NCI-H526 treated with DMSO at 0.1 percent for 48 hours (cell line): ENCODE measurements around the gene NDUFAF3.

Experiments
- DNase-seq: peaks from one replicate; lab custom pipeline; 2025; lab: John Stamatoyannopoulos, UW

Gene NDUFAF3, protein sequence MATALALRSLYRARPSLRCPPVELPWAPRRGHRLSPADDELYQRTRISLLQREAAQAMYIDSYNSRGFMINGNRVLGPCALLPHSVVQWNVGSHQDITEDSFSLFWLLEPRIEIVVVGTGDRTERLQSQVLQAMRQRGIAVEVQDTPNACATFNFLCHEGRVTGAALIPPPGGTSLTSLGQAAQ

DNA sequence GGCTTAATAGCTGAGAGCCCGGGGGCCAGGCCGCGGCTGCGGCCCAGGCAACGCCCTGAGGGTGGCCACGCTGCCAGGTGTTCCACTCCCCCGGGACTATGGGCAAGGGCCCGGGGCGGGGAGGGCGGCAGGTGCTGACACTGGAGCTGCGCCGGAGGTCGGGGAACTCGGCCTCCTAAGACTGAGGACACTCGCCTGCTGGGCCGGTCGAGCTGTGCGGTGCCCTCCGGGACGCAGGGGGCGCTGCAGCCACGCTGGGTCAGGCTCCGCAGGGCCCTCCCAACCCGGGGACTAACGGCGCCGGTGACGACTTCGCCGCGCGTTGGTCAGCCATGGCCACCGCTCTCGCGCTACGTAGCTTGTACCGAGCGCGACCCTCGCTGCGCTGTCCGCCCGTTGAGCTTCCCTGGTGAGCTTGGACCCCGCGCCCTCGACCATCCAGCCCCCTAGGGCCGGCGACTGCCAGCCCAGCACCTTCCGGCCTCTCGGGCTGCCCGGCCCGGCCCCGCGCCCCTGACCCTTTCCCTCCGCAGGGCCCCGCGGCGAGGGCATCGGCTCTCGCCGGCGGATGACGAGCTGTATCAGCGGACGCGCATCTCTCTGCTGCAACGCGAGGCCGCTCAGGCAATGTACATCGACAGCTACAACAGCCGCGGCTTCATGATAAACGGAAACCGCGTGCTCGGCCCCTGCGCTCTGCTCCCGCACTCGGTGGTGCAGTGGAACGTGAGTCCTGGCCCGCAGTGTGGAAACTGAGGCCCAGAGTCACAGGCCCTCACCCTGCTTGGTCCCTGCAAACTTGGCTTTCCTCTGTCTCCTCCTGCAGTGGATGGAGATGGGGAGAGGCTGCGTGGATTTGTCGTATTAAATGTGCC is at the start of gene NDUFAF3:
Gene NDUFAF3, plus strand, starts transcription at position 309 of the 875 bp plus-strand sequence. Its CDS starts 24 bp downstream, at position 333.
- DNase-seq, result peak; percentile 97

GRCh38 chr3:48974076-48974864 is 47.7 kb upstream of the NDUFAF3 start:
- no peak for DNase-seq

DNA sequence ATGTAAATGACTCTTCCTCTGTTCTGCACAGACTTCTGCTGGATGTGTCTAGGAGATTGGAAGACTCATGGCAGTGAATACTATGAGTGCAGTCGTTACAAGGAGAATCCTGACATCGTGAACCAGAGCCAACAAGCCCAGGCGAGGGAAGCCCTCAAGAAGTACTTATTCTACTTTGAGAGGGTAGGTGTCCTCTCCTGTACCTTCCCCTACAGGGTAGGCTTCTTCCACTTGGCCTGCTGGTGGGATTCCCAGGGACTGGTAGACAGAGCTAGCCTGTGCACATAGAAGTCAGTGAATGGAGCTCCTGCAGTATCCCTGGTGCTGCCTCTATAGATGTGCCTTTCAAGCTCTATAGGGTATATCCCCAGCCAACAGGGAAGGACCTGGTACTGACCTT is 42.5 kb upstream of the NDUFAF3 start:
- no peak for DNase-seq

DNA sequence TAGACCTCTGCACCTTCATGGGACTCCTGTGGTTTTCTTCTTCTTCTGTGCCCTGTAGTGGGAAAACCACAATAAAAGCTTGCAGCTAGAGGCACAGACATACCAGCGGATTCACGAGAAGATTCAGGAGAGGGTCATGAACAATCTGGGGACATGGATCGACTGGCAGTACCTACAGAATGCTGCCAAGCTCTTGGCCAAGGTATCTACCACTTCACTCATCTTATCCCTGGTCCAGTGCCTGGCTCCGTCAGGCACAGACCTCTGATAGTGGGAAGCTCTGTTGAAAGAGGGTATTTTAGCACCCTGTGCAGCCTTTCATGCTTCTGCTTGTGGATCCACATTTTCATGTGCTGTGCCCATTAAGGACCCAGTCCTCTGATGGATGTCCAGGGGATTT is 41.6 kb upstream of the NDUFAF3 start:
- no peak for DNase-seq

DNA sequence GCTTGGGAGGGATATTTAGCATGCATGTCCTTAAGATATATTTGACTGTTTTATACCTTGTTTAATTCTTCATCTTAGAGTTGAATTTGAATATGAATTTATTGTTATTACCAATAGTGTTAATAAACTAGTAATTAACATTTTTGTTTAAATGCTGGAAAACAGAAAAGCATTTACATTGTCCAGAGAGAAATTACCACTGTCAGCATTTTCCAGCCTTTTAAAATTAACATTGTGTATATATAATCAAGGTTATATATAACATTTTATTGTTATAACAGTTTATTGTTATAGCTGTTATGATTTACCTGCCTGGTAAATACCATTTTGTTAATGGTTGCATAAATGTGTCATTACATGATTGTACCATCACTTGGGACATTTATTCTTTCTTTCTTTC is 39.9 kb upstream of the NDUFAF3 start:
- DNase-seq, result no peak

- DNase-seq, result no peak
These were observed 39.2 kb upstream of the NDUFAF3 start for GRCh38 chr3:48982686-48983085.

DNA sequence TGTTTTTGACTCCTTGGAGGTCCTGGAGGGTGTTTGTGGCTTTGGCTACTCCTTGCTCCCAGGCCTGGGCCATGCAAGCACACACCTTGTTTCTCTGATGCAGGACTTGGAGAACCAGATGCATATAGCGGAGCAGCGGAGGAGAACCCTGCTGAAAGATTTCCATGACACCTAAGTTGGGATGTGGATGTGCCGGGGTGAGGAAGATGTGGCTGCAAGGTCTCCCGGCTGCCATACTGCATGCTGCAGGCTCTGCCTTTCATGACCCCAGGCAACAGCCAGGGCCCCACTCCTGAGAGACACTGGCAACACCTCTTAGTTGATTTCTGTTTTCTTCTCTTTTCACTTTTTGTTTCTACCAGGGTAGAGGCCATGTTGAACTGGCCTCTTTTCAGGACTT is 38.8 kb upstream of the NDUFAF3 start:
- no peak for DNase-seq

GRCh38 chr3:48984663-48985062 is 37.3 kb upstream of the NDUFAF3 start:
- DNase-seq, result no peak

GRCh38 chr3:48985831-48986376 is 36.0 kb upstream of the NDUFAF3 start:
- no peak for DNase-seq

DNA sequence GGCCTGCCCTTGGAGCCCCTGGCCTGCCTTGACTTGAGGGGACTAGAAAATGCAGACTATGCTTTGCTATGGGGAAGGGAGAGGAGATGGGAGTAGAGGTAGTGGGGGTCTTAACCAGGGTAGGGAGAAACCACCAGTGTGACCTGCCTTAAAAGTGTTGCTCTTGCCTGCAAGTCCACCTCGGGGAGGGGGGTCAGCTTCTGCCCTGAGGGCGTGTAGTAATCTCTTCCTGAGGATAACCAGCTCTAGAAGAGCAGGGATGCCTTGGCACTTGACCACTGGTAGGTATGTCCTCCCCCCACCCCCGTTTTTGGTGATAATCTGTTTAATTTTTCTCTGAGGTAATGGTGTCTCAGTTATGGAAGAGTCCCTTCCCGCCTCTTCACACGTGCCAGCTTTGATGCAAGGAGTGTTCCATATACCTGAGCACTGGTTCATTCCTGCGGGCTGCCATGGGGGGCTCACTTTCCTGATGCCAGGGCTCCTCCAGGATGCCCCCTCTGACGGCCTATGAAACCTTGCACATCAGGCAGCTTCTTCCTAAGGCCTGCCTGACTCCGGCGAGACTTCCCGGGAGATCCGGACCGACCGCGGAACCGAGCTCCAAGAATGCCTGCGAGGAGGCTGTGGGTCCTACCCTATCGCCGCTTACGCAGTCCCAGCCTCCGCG is 32.7 kb upstream of the NDUFAF3 start:
- no peak for DNase-seq

DNA sequence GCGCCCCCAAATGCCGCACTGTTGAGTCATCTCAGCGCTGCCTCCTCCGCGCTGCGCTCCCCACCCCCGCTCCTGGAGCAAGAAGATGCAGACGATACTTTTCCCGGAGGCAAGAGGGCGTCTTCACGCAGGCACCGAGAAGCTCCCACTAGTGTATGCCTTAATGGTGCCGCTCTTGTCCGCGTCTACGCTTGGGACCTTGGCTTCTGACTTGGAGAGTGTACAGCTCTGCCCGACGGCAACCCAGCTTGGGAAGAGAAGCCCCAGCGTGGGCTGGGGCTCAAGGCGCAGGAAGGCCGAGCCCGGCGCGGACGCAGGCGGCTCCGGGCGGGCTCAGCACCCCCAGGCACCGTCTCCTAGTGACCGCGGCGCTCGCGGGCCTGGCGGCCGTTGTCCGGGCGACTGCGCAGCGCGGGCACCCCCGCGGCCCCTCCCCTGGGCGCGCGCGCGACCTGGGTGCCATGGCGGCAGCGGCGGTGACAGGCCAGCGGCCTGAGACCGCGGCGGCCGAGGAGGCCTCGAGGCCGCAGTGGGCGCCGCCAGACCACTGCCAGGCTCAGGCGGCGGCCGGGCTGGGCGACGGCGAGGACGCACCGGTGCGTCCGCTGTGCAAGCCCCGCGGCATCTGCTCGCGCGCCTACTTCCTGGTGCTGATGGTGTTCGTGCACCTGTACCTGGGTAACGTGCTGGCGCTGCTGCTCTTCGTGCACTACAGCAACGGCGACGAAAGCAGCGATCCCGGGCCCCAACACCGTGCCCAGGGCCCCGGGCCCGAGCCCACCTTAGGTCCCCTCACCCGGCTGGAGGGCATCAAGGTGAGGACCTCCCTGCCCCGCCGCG is 31.9 kb upstream of the NDUFAF3 start, which contains the start of gene P4HTM:
Gene P4HTM, plus strand, starts transcription at position 446 of the 840 bp plus-strand sequence. Its CDS starts 16 bp downstream, at position 462.
- DNase-seq, result peak; percentile 44

DNA sequence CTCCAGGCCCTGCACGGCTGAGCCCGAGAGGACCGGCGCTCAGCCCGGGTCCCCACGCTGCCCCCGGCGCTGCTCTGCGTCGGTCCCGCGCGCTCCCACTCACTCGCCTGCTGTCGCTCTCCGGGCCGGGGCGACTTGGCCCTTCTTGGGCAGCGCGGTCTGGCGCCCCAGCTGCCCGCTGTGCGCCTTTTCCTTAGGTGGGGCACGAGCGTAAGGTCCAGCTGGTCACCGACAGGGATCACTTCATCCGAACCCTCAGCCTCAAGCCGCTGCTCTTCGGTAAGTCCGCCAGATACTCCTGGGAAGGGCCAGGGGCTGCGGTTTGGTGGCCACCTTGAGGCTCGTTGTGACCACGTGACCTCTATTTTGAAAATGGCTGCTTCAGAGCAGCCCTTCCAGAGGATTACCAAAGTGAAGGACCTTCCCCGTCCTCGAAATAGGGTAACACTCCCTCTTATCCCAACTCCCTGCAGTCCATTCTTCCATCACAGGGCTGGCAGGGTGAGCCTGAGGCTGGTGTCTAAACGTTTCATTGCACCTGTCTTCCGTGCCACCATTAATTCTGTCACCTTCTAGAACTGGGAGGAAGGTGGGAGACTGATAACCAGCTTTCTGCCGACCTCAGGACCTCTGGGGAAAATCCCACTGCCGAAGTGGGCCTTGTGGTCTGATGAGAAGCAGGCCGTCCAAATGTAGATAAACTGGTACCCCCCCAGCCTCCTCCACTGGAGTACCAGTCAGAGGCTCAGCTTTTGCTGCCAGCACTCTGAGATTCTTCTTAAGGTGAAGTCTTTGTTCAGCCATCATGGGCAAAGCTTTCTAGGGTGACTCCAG is 31.1 kb upstream of the NDUFAF3 start:
- peak; percentile 26 for DNase-seq

DNA sequence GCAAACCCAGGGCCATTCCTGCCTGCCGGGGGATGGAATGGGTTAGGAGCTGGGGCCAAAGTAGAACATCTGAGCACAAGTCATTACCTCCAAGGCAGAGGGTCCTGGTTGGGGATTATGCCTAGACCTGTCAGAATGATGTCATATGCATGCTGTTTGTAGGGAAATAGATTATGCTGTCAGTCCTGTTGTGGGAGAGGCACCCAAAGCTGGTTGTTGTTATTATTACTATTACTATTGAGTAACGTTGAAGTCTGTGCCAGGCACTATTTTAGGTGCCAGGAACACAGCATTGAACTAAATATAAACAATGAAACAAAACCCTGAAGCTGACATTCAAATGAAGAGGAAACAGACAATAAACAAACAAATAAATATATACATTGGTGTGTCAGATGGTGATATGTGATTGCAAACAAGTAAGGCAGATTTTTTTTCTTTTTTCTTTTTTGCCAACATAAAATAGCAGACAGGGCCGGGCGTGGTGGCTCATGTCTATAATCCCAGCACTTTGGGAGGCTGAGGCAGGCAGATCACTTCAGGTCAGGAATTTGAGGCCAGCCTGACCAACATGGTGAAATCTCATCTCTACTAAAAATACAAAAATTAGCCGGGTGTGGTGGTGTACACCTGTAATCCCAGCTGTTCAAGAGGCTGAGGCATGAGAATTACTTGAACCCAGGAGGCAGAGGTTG is 29.9 kb upstream of the NDUFAF3 start:
- no peak for DNase-seq

DNA sequence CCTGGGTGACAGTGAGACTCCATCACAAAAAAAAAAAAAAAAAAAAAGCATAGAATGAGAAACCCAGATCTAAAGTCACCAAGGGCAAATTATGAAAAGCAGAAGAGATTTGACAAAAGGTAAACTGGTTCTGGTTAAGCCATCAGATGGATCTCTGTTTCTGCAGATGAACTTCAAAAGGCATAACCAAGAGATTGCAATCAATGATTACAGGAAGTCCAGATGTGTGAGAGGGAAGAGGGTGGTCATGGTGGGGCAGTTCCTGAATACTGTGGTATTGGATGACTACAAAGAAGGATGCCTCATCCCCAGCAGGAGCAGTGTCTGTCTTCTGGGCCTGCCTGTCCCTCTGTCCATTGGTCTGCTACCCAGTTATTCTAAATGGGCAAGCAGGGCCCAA is 28.1 kb upstream of the NDUFAF3 start:
- no peak for DNase-seq

DNA sequence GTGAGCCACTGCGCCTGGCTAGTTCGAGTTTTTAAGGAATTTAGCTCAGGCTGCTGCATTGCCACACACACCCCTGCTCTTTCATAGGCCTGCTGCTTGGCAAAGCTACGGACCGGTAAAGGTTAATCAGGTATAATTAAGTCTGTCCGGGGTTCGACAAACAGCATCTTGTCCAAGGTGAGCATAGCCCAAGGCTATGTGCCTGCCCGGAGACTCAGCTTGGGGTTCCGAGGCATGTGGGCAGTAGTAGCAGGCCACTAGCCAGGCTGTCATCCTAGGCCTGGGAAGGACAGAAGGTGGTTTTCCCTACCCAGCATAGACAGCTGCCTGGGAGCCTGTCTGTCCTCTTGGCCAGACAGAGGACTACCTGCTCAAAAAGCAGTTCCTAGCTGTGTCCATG is 25.3 kb upstream of the NDUFAF3 start:
- no peak for DNase-seq

DNA sequence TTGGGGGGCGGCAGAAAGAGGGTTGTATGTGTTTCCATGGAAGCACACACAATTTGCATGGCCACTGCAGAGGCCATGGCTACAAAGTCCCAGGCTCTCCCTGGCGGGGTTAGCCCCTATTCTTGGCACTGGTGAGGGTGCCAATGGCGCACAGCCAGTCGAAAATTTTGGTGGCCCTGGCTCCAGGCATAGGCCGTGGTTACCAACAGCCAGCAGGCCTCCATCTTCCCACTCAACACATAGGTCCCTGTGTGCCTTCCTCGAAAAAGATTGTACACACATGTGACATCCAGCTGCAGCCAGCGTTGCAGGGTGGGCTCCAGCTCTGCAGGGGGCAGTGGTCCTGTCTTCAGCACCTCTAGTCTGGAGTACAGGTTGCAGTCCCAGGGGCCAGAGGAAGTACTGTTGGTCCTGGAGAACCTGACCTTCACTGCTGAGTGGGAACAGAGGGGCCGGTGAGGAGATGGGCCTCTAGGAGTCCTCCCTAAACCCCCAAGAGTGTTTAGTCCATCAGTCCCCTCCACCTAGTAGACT is 24.8 kb upstream of the NDUFAF3 start:
- DNase-seq, result no peak

DNA sequence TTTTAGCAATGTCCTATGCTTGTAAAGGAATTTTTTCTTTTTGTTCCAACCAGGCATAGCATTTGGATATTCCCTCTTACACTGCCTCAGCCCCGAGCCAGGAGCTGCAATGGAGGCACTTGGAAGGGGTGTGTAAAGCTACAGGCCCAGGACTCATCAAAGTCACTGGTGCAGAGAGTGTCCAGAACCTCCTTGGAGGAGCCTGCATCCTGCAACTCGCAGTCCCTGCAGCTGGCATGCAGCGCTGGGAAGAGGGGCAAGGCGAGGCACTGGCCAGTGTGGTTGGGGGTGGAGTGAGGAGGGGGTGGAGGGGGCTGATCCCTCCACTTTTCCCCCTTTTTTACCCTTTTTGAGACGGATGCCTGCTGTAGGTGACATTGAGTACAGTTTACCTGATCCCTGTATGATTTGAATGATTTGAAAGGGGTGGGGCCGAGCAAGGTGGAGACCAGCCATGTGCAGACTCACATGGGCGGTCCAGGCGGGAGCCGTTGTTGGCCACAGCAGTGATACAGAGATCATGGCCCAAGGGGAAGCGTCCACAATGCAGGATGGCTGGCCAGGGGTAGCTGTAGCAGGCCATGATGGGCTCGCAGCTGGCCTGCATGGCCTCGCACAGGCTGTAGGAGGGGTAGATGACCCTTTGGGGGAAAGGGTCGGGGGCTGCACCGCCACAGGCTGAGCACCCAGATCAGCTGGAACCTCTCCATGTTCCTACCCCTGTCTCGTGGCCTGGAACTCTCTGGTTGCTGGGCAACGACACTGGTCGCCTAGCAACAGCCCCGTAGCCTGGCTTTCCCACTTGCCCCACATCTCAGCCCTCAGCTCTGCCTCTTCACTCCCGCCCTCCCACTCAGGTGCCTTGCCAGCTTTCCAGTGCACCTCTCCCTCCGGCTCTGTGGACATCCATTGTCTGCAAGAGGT is 23.9 kb upstream of the NDUFAF3 start:
- DNase-seq, result peak; percentile 61
